ENCODE data around the gene IGLL1.

The IGLL1 gene

DNA sequence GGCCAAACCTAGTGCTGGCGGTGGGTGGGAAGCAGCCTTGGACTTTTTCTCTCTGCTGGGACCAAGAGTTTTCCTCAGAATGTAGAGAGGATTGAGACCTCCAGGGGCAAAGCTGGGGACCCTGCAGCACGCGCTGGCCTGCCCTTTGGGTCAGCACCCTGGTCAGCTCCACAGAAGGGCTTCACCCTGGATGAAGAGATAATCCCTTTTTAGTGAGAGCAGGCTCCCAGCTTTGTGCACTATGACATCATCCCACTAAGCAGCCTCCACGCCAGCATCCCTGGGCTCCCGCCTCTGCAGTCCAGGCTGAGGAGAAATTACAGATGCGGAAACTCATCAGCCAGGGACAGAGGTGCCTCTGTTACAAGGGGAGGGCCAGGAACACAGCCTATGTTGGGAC lies 28.5 kb upstream of the IGLL1 start:
- TF ChIP-seq CEBPB (IDR thresholded peaks at IDR 0.05): no peak
- TF ChIP-seq, protein P1, sequence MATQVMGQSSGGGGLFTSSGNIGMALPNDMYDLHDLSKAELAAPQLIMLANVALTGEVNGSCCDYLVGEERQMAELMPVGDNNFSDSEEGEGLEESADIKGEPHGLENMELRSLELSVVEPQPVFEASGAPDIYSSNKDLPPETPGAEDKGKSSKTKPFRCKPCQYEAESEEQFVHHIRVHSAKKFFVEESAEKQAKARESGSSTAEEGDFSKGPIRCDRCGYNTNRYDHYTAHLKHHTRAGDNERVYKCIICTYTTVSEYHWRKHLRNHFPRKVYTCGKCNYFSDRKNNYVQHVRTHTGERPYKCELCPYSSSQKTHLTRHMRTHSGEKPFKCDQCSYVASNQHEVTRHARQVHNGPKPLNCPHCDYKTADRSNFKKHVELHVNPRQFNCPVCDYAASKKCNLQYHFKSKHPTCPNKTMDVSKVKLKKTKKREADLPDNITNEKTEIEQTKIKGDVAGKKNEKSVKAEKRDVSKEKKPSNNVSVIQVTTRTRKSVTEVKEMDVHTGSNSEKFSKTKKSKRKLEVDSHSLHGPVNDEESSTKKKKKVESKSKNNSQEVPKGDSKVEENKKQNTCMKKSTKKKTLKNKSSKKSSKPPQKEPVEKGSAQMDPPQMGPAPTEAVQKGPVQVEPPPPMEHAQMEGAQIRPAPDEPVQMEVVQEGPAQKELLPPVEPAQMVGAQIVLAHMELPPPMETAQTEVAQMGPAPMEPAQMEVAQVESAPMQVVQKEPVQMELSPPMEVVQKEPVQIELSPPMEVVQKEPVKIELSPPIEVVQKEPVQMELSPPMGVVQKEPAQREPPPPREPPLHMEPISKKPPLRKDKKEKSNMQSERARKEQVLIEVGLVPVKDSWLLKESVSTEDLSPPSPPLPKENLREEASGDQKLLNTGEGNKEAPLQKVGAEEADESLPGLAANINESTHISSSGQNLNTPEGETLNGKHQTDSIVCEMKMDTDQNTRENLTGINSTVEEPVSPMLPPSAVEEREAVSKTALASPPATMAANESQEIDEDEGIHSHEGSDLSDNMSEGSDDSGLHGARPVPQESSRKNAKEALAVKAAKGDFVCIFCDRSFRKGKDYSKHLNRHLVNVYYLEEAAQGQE (IDR thresholded peaks at IDR 0.05; ENCODE audit: low read depth): peak; percentile 92

DNA sequence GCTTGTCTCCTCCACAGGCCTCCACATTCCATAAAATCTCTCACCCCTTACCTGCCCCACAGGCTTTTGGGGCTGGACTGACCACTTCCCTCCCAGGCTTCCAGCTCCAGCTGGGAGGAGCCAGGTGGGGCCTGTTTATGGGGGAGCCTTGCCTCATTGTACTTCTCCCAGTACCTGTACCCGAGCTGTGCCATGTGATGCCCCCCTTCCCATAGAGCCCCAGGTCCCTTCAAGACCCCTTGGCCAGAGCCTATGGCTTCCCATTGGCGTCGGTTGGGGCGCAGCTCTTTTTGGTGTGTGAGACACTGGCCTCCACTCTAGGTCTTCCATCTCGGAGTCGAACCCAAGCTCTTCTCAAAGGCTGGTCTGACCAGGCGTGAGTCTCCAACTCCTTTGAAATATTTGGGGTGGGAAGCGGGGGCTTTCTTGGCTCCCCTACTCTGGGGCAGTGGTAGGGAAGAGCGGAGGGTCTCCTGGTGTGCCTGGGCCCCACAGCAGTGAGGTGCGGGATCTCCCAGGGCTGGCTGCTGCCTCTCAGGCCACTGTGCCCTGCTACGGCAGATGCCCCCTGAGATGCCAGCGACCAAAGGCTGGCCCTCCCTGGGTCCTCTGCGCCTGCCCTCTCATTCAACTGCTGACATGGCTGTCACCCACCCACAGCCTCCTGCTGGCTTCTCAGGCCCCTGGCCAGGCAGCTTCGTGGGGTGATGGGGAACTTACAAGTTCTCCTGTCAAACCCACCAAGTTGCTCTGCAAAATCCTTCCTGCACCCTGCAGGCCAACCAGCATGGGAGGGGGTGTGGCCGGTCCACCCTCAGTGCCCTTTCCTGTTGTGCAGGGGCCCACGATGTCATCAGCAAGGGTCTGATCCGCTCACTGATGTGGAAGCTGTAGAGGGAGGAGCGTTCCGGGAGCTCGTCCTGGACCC lies 26.4 kb upstream of the IGLL1 start:
- TF ChIP-seq EP300 (IDR thresholded peaks at IDR 0.05; ENCODE audit: borderline replicate concordance) (no peak), RAD21 (IDR thresholded peaks at IDR 0.05; ENCODE audit: low read depth) (no peak), TCF12 (IDR thresholded peaks at IDR 0.05; ENCODE audit: low read depth) (no peak), TAF1 (IDR thresholded peaks at IDR 0.05; ENCODE audit: low read depth) (no peak), EGR1 (IDR thresholded peaks at IDR 0.05) (no peak), NFIC (IDR thresholded peaks at IDR 0.05) (no peak), FOXM1 (IDR thresholded peaks at IDR 0.05; ENCODE audit: borderline replicate concordance, low read depth) (no peak), CEBPB (IDR thresholded peaks at IDR 0.05) (no peak), TEAD4 (IDR thresholded peaks at IDR 0.05) (no peak), ZBTB7A (IDR thresholded peaks at IDR 0.05; ENCODE audit: low read depth) (no peak), CREB1 (IDR thresholded peaks at IDR 0.05; ENCODE audit: low read depth) (no peak), YY1 (IDR thresholded peaks at IDR 0.05; ENCODE audit: low read depth) (no peak)
- TF ChIP-seq, protein P2, sequence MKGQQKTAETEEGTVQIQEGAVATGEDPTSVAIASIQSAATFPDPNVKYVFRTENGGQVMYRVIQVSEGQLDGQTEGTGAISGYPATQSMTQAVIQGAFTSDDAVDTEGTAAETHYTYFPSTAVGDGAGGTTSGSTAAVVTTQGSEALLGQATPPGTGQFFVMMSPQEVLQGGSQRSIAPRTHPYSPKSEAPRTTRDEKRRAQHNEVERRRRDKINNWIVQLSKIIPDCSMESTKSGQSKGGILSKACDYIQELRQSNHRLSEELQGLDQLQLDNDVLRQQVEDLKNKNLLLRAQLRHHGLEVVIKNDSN (IDR thresholded peaks at IDR 0.05): no peak
- TF ChIP-seq, protein P3, sequence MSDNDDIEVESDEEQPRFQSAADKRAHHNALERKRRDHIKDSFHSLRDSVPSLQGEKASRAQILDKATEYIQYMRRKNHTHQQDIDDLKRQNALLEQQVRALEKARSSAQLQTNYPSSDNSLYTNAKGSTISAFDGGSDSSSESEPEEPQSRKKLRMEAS (IDR thresholded peaks at IDR 0.05): no peak
- TF ChIP-seq, protein P1 (IDR thresholded peaks at IDR 0.05; ENCODE audit: low read depth): no peak

DNA sequence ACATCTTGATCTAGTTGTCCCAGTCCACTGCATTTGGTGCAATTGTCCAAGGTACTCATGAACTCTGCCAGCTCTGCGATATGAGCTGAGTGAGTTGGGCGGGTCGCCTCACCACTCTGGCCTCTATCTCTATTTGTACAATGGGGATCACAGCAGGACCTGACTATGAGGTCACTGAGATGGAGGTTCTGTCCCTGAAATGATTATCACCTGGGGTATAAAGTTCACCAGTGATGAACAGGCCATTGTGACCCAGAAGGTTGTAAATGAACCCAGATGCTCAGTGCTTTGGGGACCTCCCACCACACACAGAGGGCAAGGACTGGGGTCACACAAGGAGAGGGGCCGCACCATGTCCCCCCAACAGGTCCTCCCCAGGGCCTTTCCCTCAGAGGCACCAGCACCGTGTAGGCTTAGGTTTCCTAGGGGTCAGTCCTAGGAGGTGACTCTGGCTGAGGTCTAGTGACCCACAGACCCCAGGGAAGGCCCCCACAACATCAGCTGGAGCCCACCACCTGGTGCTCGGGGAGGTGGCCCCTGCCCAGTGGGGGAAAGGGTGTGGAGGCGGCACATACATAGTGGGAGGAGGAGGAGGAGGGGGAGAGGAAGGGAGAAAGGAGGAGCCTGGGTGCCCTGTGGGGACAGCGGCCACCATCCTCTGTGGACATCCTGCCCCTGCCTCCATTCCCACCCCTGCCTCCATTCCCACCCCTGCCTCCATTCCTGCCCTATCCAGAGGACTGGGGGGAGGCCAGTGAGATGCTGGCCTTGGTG lies 25.0 kb upstream of the IGLL1 start:
- TF ChIP-seq TEAD4 (IDR thresholded peaks at IDR 0.05) (no peak), CREB1 (IDR thresholded peaks at IDR 0.05; ENCODE audit: low read depth) (no peak), YY1 (IDR thresholded peaks at IDR 0.05; ENCODE audit: low read depth) (no peak), RAD21 (IDR thresholded peaks at IDR 0.05; ENCODE audit: low read depth) (no peak), TAF1 (IDR thresholded peaks at IDR 0.05; ENCODE audit: low read depth) (no peak)
- TF ChIP-seq, protein P2 (IDR thresholded peaks at IDR 0.05): no peak

DNA sequence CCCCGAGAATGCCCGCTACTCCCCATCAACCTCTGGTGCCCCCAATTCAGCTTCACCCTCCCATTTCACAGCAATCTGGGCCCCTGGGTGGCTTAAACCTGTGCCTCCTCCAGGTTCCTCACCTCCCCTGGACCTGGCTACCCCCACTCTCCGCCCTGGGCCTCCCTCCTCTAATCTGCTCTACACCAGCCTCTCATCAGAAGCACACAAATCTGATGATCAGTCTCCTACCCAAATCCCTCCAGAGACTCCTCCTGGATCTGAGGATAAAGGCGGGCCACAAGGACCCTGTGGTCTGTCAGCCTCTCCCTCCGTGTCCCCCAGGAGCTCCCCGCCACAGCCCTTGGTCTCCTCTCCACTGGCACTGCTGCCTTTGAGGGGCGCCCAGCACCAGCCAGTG lies 23.2 kb upstream of the IGLL1 start:
- TF ChIP-seq RAD21 (IDR thresholded peaks at IDR 0.05; ENCODE audit: low read depth) (no peak), EGR1 (IDR thresholded peaks at IDR 0.05) (no peak), NFIC (IDR thresholded peaks at IDR 0.05) (no peak), TAF1 (IDR thresholded peaks at IDR 0.05; ENCODE audit: low read depth) (no peak), FOXM1 (IDR thresholded peaks at IDR 0.05; ENCODE audit: borderline replicate concordance, low read depth) (no peak), TEAD4 (IDR thresholded peaks at IDR 0.05) (no peak), TCF12 (IDR thresholded peaks at IDR 0.05; ENCODE audit: low read depth) (no peak)
- TF ChIP-seq, protein P1 (IDR thresholded peaks at IDR 0.05; ENCODE audit: low read depth): no peak

Measured in Ishikawa (cell line).